Measurements from ENCODE around the gene PTH2. TPM values are rescaled to one million over a fixed set of nuclear protein-coding genes. Genes with fewer than 3 reads are reported as not detected.

Gene PTH2
- total and polyA plus RNA-seq, 2 of the 8 experiments (the other 6 are each of a cell fraction or from before 2014, with no cell fraction given) = not detected

DNA sequence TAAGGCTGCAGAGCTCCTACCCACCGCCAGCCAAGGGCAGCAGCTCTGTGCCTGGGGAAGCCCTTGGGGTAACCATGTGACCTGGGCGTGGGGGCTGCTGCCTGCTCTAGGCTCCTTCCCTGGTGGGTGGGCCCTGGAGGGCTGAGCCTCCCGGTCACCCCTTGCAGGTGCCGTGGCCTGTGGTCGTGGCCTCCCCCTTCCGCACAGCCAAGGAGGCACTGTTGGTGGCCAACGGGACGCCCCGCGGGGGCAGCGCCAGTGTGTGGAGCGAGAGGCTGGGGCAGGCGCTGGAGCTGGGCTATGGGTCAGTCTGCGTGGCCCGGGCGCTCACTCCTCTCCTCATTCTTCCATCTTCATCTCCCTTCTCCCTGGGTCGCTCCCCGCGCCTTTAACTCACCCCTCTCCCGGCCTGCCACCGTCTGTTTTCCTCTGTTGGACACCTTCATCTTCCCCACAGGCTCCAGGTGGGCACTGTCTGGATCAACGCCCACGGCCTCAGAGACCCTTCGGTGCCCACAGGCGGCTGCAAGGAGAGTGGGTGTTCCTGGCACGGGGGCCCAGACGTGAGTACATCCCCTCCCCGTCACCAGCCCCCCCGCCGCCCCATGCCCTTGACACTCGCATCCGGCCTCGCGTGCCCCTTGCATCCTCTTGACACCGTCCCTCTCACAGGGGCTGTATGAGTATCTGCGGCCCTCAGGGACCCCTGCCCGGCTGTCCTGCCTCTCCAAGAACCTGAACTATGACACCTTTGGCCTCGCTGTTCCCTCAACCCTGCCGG is 40.9 kb upstream of the PTH2 start (continued):
- TF ChIP-seq RAD21 (IDR thresholded peaks at IDR 0.05 in 1 of 2, conservative IDR thresholded peaks at IDR 0.05 in 1 of 2; ENCODE audit: low read depth in 2 of 2, low read length in 2 of 2) = no peak
